HCT116 (cell line): ENCODE data around the gene SPG21. TPM values are rescaled to one million over a fixed set of nuclear protein-coding genes. Genes with fewer than 3 reads are reported as not detected.

Experiments
- ATAC-seq: fragments of 200-7000 bp; cut with Tn5 transposase; 2 replicates; pipeline ENCODE4 v1.9.1; 2020; ENCODE audit warnings: mild to moderate bottlenecking, moderate library complexity
- BruUV-seq: library from RNA; stranded (reverse); fragments of 400-500 nt; replicated peaks from 2 replicates; lab custom pipeline; 2021; lab: Mats Ljungman, UMichigan
- CTCF ChIA-PET: fragments of 300-600 bp; sonication (Branson Sonifier 250); formaldehyde crosslinking; loops from one replicate; lab custom pipeline; 2021; ENCODE audit warnings: antibody characterized with exemption; lab: Charles Lee
- POLR2A ChIA-PET: fragments of 300-600, 350-600 bp; sonication (Branson Sonifier 250); formaldehyde crosslinking; loops from one replicate; lab custom pipeline; 2021; ENCODE audit warnings: antibody characterized with exemption; lab: Charles Lee
- RAD21 ChIA-PET, 2 experiments: fragments of 300-600 bp; sonication (Branson Sonifier 250); formaldehyde crosslinking; loops; one replicate each; lab custom pipeline; 2023; ENCODE audit warnings: low total read pairs in 2 of 2; ENCODE audit not compliant: uncharacterized antibody in 2 of 2, unreplicated experiment in 2 of 2, low non-redundant PET in 1 of 2; lab: Charles Lee
- DNase-seq: peaks from one replicate; pipeline ENCODE4 v3.0.0-alpha.2; 2010; ENCODE audit warnings: low read depth, low spot score
- H2AFZ ChIP-seq: fragments of 200-600 bp; shearing (Covaris generic), sonication (generic); 2 replicates; pipeline ENCODE4 v1.6.1; 2017; ENCODE audit warnings: low read depth, mixed run types, mixed read lengths, antibody characterized with exemption, low read length; ENCODE audit not compliant: poor library complexity, severe bottlenecking
- H3K27ac ChIP-seq: 2 replicates; pipeline ENCODE4 v1.5.1; 2012; ENCODE audit warnings: low read depth, low read length
- H3K27me3 ChIP-seq: fragments of 200-600 bp; sonication (generic); 2 replicates; pipeline ENCODE4 v1.6.1; 2016; ENCODE audit warnings: mixed run types, low read length, mixed read lengths; ENCODE audit not compliant: insufficient read depth
- H3K36me3 ChIP-seq, 2 experiments: fragments of 200-500 bp in 1 of 2; fragments of 200-600 bp in 1 of 2; sonication (Bioruptor generic) in 1 of 2; sonication (generic) in 1 of 2; 2 replicates each; pipeline versions ENCODE4 v1.5.1 to v1.6.1; 2014 to 2016; ENCODE audit warnings: low read length in 2 of 2, inconsistent platforms in 1 of 2, mixed read lengths in 1 of 2, mixed run types in 1 of 2; ENCODE audit not compliant: insufficient read depth in 2 of 2, control insufficient read depth in 1 of 2
- H3K4me1 ChIP-seq, 2 experiments: fragments of 200-600 bp in 1 of 2; sonication (generic) in 1 of 2; 2 replicates each; pipeline versions ENCODE4 v1.5.1 to v1.6.1; 2012 to 2017; ENCODE audit warnings: low read length in 2 of 2, inconsistent platforms in 1 of 2, mild to moderate bottlenecking in 1 of 2, mixed read lengths in 1 of 2, mixed run types in 1 of 2, moderate library complexity in 1 of 2; ENCODE audit not compliant: insufficient read depth in 2 of 2, control insufficient read depth in 1 of 2
- H3K4me2 ChIP-seq: fragments of 200-600 bp; sonication (generic); 2 replicates; pipeline ENCODE4 v1.6.1; 2017; ENCODE audit warnings: mixed run types, low read length, mixed read lengths
- H3K4me3 ChIP-seq, 2 experiments: fragments of 200-600 bp in 1 of 2; sonication (generic) in 1 of 2; replicated peaks in 1 of 2; 2 replicates each; pipeline ENCODE4 v1.5.1; 2011 to 2016; ENCODE audit warnings: low read length in 2 of 2, control low read depth in 1 of 2, low read depth in 1 of 2, mild to moderate bottlenecking in 1 of 2, mixed read lengths in 1 of 2, mixed run types in 1 of 2
- H3K79me2 ChIP-seq: fragments of 200-600 bp; sonication (generic); 2 replicates; pipeline ENCODE4 v1.6.1; 2017; ENCODE audit warnings: mild to moderate bottlenecking, mixed run types, low read length, moderate library complexity, mixed read lengths; ENCODE audit not compliant: insufficient read depth
- H3K9ac ChIP-seq: fragments of 200-600 bp; sonication (generic); 2 replicates; pipeline ENCODE4 v1.6.1; 2016; ENCODE audit warnings: low read length, mixed read lengths
- H3K9me2 ChIP-seq: fragments of 200-600 bp; sonication (generic), shearing (Covaris generic); 2 replicates; pipeline ENCODE4 v1.6.1; 2017; ENCODE audit warnings: mixed run types, mild to moderate bottlenecking, moderate library complexity; ENCODE audit not compliant: insufficient read depth
- H3K9me3 ChIP-seq, 2 experiments: fragments of 200-500 bp in 1 of 2; fragments of 200-600 bp in 1 of 2; sonication (Bioruptor generic) in 1 of 2; sonication (generic) in 1 of 2; 2 replicates each; pipeline ENCODE4 v1.6.1; 2014 to 2017; ENCODE audit warnings: low read length in 2 of 2, mixed read lengths in 2 of 2, inconsistent platforms in 1 of 2, low read depth in 1 of 2, mild to moderate bottlenecking in 1 of 2, mixed run types in 1 of 2, moderate library complexity in 1 of 2; ENCODE audit not compliant: control insufficient read depth in 1 of 2, insufficient read depth in 1 of 2
- H4K20me1 ChIP-seq: fragments of 200-600 bp; sonication (generic), shearing (Covaris generic); 2 replicates; pipeline ENCODE4 v1.6.1; 2017; ENCODE audit warnings: mixed run types, mild to moderate bottlenecking, moderate library complexity; ENCODE audit not compliant: insufficient read depth
- CBX3 ChIP-seq: IDR thresholded peaks from 2 replicates; pipeline ENCODE4 v1.6.1; 2012; ENCODE audit warnings: low read depth
- EGR1 ChIP-seq: IDR thresholded peaks from 2 replicates; pipeline ENCODE4 v1.6.1; 2012; ENCODE audit warnings: low read depth
- ELF1 ChIP-seq: IDR thresholded peaks from 2 replicates; pipeline ENCODE4 v1.6.1; 2012; ENCODE audit warnings: low read depth, borderline replicate concordance
- EZH2 ChIP-seq: fragments of 200-600 bp; sonication (generic); IDR thresholded peaks from 2 replicates; pipeline ENCODE4 v1.6.1; 2017; ENCODE audit warnings: antibody characterized with exemption, mixed run types
- EZH2phosphoT487 ChIP-seq: fragments of 200-600 bp; IDR thresholded peaks from 2 replicates; pipeline ENCODE4 v1.6.1; 2018; ENCODE audit warnings: antibody characterized with exemption, borderline replicate concordance
- FOSL1 ChIP-seq: IDR thresholded peaks from 2 replicates; pipeline ENCODE4 v1.6.1; 2012; ENCODE audit warnings: low read depth
- JUND ChIP-seq: IDR thresholded peaks from 2 replicates; pipeline ENCODE4 v1.6.1; 2012
- POLR2A ChIP-seq: IDR thresholded peaks from 2 replicates; pipeline ENCODE4 v1.7.0; 2011; ENCODE audit warnings: borderline replicate concordance; ENCODE audit not compliant: insufficient read depth, insufficient read length; ENCODE audit errors: extremely low read depth
- POLR2AphosphoS5 ChIP-seq: IDR thresholded peaks from 2 replicates; pipeline ENCODE4 v1.6.1; 2011; ENCODE audit warnings: mild to moderate bottlenecking, low read depth, low read length, moderate library complexity
- RAD21 ChIP-seq: IDR thresholded peaks from 2 replicates; pipeline ENCODE4 v1.6.1; 2012; ENCODE audit warnings: low read depth, mild to moderate bottlenecking
- SIN3A ChIP-seq: IDR thresholded peaks from 2 replicates; pipeline ENCODE4 v1.6.1; 2012; ENCODE audit warnings: low read depth
- SP1 ChIP-seq: IDR thresholded peaks from 2 replicates; pipeline ENCODE4 v1.6.1; 2012; ENCODE audit warnings: low read depth
- TCF7L2 ChIP-seq: IDR thresholded peaks from 2 replicates; pipeline ENCODE4 v1.7.0; 2011; ENCODE audit warnings: borderline replicate concordance, inconsistent platforms; ENCODE audit not compliant: insufficient read depth, insufficient read length; ENCODE audit errors: extremely low read depth
- YY1 ChIP-seq: IDR thresholded peaks from 2 replicates; pipeline ENCODE4 v1.6.1; 2011; ENCODE audit warnings: low read length, low read depth, moderate library complexity, mild to moderate bottlenecking; ENCODE audit not compliant: insufficient replicate concordance; ENCODE audit errors: extremely low read depth
- ZFX ChIP-seq: fragments of 450-650 bp; IDR thresholded peaks from 2 replicates; pipeline ENCODE4 v1.6.1; 2017
- ZNF274 ChIP-seq: fragments of 200-500 bp; sonication (Bioruptor generic); IDR thresholded peaks from 2 replicates; pipeline ENCODE4 v1.6.1; 2014; ENCODE audit warnings: mild to moderate bottlenecking, low read depth, low read length, inconsistent platforms
- intact Hi-C: fragments of 100-400 bp; cut with micrococcal nuclease; formaldehyde crosslinking; loops from 2 replicates; pipeline ENCODE4 v1.10.0; 2022
- total RNA-seq: library from RNA; stranded (reverse); gene quantifications from one replicate; pipeline ENCODE4 v1.2.1, GENCODE V29; 2021; ENCODE audit not compliant: unreplicated experiment
- TF ChIP-seq, protein P1 (sequence below): IDR thresholded peaks from 2 replicates; pipeline ENCODE4 v1.6.1; 2011; ENCODE audit warnings: mild to moderate bottlenecking, low read length, moderate library complexity; ENCODE audit not compliant: insufficient replicate concordance; ENCODE audit errors: extremely low read depth
- TF ChIP-seq, protein P2 (sequence below): IDR thresholded peaks from 2 replicates; pipeline ENCODE4 v1.6.1; 2012
- TF ChIP-seq, protein P3 (sequence below): IDR thresholded peaks from 2 replicates; pipeline ENCODE4 v1.6.1; 2012; ENCODE audit warnings: low read depth
- TF ChIP-seq, protein P4 (sequence below): IDR thresholded peaks from 2 replicates; pipeline ENCODE4 v1.6.1; 2012

The SPG21 gene
- total RNA-seq, 1 experiment from 2014 or later: 72.7 TPM

DNA sequence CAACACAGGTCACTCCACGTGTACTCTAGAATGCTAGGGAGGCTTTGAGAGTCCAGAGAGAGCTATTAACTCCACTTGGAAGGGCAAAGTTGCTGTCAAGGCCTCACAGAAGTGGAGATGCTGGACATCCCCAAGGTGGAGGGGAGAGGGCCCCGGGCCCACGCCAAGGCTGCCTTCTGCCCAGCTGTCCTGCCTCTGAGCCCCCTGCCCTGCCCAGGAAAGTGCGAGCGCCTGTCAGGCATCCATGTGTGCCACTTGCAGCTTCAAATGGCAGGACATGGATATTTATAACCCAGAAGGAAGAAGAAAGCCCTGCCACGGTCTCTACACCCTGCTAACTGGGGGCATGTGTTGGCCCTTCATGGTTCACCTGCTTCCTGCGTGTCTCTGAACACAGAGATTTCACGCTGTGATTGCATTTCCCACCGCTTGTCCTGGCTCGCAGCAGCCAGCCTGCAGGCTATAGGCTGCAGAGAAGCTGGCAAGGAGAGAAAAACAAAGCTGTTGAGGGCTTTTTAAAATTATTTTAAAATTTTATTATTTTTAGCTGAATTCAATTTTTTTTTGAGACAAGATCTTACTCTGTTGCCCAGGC is 61.0 kb downstream of the SPG21 start:
- DNase-seq: no peak
- Histone ChIP-seq H3K9ac (no peak overlapping the region), H3K36me3 (0 out of 4 replicates have a peak, but pooled peaks cover 0 to 2% of the 10 kb centered on the region in 2 experiments), H3K4me3 (no peak overlapping the region), H3K79me2 (no peaks in the 10 kb centered on the region), H3K27me3 (no peaks in the 10 kb centered on the region), H3K27ac (no peak overlapping the region), H3K4me1 (peaks cover 0 to 6% of the 10 kb centered on the region in 2 experiments; a peak in 1 of 4 replicates), H4K20me1 (no peaks in the 10 kb centered on the region), H3K4me2 (no peak overlapping the region), H2AFZ (no peak overlapping the region), H3K9me2 (no peaks in the 10 kb centered on the region), H3K9me3 (no peaks in the 10 kb centered on the region)
- BruUV-seq: no TSS peak
- ChIA-PET RAD21 (no interaction called here), POLR2A (no interaction called here), CTCF (no interaction called here)
- intact Hi-C loops: no loop called here
- ATAC-seq: no peak
- TF ChIP-seq FOSL1 (no peak), CBX3 (no peak), YY1 (no peak), RAD21 (no peak), EZH2phosphoT487 (no peak), SIN3A (no peak), EZH2 (no peak), ELF1 (no peak), SP1 (no peak), POLR2AphosphoS5 (no peak), POLR2A (no peak), EGR1 (no peak), JUND (no peak), TCF7L2 (no peak), ZFX (no peak), ZNF274 (no peak)
- TF ChIP-seq, protein P1, sequence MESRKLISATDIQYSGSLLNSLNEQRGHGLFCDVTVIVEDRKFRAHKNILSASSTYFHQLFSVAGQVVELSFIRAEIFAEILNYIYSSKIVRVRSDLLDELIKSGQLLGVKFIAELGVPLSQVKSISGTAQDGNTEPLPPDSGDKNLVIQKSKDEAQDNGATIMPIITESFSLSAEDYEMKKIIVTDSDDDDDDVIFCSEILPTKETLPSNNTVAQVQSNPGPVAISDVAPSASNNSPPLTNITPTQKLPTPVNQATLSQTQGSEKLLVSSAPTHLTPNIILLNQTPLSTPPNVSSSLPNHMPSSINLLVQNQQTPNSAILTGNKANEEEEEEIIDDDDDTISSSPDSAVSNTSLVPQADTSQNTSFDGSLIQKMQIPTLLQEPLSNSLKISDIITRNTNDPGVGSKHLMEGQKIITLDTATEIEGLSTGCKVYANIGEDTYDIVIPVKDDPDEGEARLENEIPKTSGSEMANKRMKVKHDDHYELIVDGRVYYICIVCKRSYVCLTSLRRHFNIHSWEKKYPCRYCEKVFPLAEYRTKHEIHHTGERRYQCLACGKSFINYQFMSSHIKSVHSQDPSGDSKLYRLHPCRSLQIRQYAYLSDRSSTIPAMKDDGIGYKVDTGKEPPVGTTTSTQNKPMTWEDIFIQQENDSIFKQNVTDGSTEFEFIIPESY: no peak
- TF ChIP-seq, protein P2, sequence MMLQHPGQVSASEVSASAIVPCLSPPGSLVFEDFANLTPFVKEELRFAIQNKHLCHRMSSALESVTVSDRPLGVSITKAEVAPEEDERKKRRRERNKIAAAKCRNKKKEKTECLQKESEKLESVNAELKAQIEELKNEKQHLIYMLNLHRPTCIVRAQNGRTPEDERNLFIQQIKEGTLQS: no peak
- TF ChIP-seq, protein P3, sequence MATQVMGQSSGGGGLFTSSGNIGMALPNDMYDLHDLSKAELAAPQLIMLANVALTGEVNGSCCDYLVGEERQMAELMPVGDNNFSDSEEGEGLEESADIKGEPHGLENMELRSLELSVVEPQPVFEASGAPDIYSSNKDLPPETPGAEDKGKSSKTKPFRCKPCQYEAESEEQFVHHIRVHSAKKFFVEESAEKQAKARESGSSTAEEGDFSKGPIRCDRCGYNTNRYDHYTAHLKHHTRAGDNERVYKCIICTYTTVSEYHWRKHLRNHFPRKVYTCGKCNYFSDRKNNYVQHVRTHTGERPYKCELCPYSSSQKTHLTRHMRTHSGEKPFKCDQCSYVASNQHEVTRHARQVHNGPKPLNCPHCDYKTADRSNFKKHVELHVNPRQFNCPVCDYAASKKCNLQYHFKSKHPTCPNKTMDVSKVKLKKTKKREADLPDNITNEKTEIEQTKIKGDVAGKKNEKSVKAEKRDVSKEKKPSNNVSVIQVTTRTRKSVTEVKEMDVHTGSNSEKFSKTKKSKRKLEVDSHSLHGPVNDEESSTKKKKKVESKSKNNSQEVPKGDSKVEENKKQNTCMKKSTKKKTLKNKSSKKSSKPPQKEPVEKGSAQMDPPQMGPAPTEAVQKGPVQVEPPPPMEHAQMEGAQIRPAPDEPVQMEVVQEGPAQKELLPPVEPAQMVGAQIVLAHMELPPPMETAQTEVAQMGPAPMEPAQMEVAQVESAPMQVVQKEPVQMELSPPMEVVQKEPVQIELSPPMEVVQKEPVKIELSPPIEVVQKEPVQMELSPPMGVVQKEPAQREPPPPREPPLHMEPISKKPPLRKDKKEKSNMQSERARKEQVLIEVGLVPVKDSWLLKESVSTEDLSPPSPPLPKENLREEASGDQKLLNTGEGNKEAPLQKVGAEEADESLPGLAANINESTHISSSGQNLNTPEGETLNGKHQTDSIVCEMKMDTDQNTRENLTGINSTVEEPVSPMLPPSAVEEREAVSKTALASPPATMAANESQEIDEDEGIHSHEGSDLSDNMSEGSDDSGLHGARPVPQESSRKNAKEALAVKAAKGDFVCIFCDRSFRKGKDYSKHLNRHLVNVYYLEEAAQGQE: no peak
- TF ChIP-seq, protein P4, sequence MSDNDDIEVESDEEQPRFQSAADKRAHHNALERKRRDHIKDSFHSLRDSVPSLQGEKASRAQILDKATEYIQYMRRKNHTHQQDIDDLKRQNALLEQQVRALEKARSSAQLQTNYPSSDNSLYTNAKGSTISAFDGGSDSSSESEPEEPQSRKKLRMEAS: no peak
